H1 (cell line): ENCODE measurements around the gene PPP1R9A. TPM values are rescaled to one million over a fixed set of nuclear protein-coding genes. Genes with fewer than 3 reads are reported as not detected.

Experiments
- CTCF ChIA-PET: fragments of 300-600 bp; sonication (Branson Sonifier 250); formaldehyde crosslinking; loops from one replicate; lab custom pipeline; 2021; ENCODE audit not compliant: partially characterized antibody; lab: Charles Lee
- POLR2A ChIA-PET: fragments of 300-600 bp; sonication (Branson Sonifier 250); formaldehyde crosslinking; loops from one replicate; lab custom pipeline; 2021; ENCODE audit warnings: inconsistent platforms; ENCODE audit not compliant: partially characterized antibody; lab: Charles Lee
- DNase-seq, 2 experiments: peaks; one replicate each; pipeline versions ENCODE4 v3.0.0 to v3.0.0-alpha.2; 2010 to 2022; ENCODE audit warnings: low spot score in 2 of 2, low read depth in 1 of 2, mixed read lengths in 1 of 2
- FAIRE-seq: peaks from 2 replicates; lab custom pipeline; 2011; peaks lifted over from hg19 to GRCh38; lab: Jason Lieb, UNC
- H2AFZ ChIP-seq: 2 replicates; pipeline ENCODE4 v1.8.1; 2012; ENCODE audit warnings: low read length, inconsistent platforms
- H2AK5ac ChIP-seq: 2 replicates; pipeline ENCODE4 v1.6.1; 2013; ENCODE audit warnings: low read depth, low read length
- H2BK120ac ChIP-seq: replicated peaks from 2 replicates; pipeline ENCODE3; 2013; ENCODE audit warnings: low read depth, low read length, inconsistent platforms
- H2BK12ac ChIP-seq: 2 replicates; pipeline ENCODE4 v1.6.1; 2013; ENCODE audit warnings: low read depth, low read length
- H2BK15ac ChIP-seq: 2 replicates; pipeline ENCODE4 v1.6.1; 2013; ENCODE audit warnings: low read length
- H2BK20ac ChIP-seq: 2 replicates; pipeline ENCODE4 v1.6.1; 2013; ENCODE audit warnings: low read length
- H2BK5ac ChIP-seq: 2 replicates; pipeline ENCODE4 v1.6.1; 2013; ENCODE audit warnings: low read depth, low read length
- H3K14ac ChIP-seq: 2 replicates; pipeline ENCODE4 v1.6.1; 2013; ENCODE audit warnings: inconsistent platforms; ENCODE audit not compliant: insufficient read length
- H3K18ac ChIP-seq: 2 replicates; pipeline ENCODE4 v1.6.1; 2013; ENCODE audit warnings: low read length; ENCODE audit errors: extremely low read depth
- H3K23ac ChIP-seq: 2 replicates; pipeline ENCODE4 v1.6.1; 2013; ENCODE audit warnings: inconsistent platforms; ENCODE audit not compliant: insufficient read length
- H3K23me2 ChIP-seq: 2 replicates; pipeline ENCODE4 v1.6.1; 2013; ENCODE audit warnings: low read depth, low read length
- H3K27ac ChIP-seq: 2 replicates; pipeline ENCODE4 v1.6.1; 2011; ENCODE audit warnings: low read depth, low read length, inconsistent platforms
- H3K27me3 ChIP-seq, 4 experiments: replicated peaks in 1 of 4; 1 replicate in 1 of 4; 2 replicates in 3 of 4; pipeline versions ENCODE4 v1.6.1 to v1.8.1; 2011 to 2013; ENCODE audit warnings: low read length in 3 of 4, mild to moderate bottlenecking in 3 of 4, inconsistent platforms in 2 of 4, mixed read lengths in 2 of 4, moderate library complexity in 1 of 4; ENCODE audit not compliant: control insufficient read depth in 3 of 4, insufficient read depth in 3 of 4; ENCODE audit errors: extremely low read depth in 1 of 4
- H3K36me3 ChIP-seq, 4 experiments: 2 replicates each; pipeline versions ENCODE4 v1.6.1 to v1.8.1; 2011 to 2013; ENCODE audit warnings: mild to moderate bottlenecking in 4 of 4, low read length in 3 of 4, moderate library complexity in 2 of 4, control low read depth in 1 of 4, inconsistent platforms in 1 of 4; ENCODE audit not compliant: insufficient read depth in 4 of 4, control insufficient read depth in 2 of 4
- H3K4ac ChIP-seq: replicated peaks from 2 replicates; pipeline ENCODE3; 2013; ENCODE audit warnings: low read length, low read depth, mixed read lengths, inconsistent platforms; ENCODE audit not compliant: insufficient read length
- H3K4me1 ChIP-seq, 4 experiments: replicated peaks in 1 of 4; 1 replicate in 1 of 4; 2 replicates in 3 of 4; pipeline versions ENCODE4 v1.6.1 to v1.8.1; 2011 to 2013; ENCODE audit warnings: low read length in 3 of 4, inconsistent platforms in 2 of 4, mixed read lengths in 1 of 4; ENCODE audit not compliant: insufficient read depth in 4 of 4, control insufficient read depth in 3 of 4
- H3K4me2 ChIP-seq, 2 experiments: 2 replicates each; pipeline versions ENCODE4 v1.6.1 to v1.8.1; 2011 to 2013; ENCODE audit warnings: low read depth in 2 of 2, low read length in 2 of 2, control low read depth in 1 of 2, inconsistent platforms in 1 of 2, mild to moderate bottlenecking in 1 of 2; ENCODE audit not compliant: insufficient read depth in 1 of 2
- H3K4me3 ChIP-seq, 4 experiments: fragments of 200-600, 300-600 bp in 1 of 4; sonication (generic), shearing (Covaris generic), sonication (Bioruptor Twin) in 1 of 4; 2 replicates each; pipeline versions ENCODE4 v1.5.1 to v1.8.1; 2011 to 2016; ENCODE audit warnings: low read length in 4 of 4, low read depth in 3 of 4, control low read depth in 2 of 4, inconsistent platforms in 2 of 4, mild to moderate bottlenecking in 2 of 4, mixed read lengths in 1 of 4, moderate library complexity in 1 of 4; ENCODE audit not compliant: insufficient read depth in 2 of 4; ENCODE audit errors: extremely low read depth in 1 of 4
- H3K56ac ChIP-seq: replicated peaks from 2 replicates; pipeline ENCODE3; 2013; ENCODE audit warnings: low read depth, mild to moderate bottlenecking, mixed read lengths, low read length, inconsistent platforms; ENCODE audit not compliant: insufficient read length
- H3K79me1 ChIP-seq: 2 replicates; pipeline ENCODE4 v1.6.1; 2013; ENCODE audit warnings: low read depth, low read length, control low read depth
- H3K79me2 ChIP-seq, 2 experiments: 2 replicates each; pipeline versions ENCODE4 v1.6.1 to v1.8.1; 2012 to 2013; ENCODE audit warnings: low read length in 2 of 2, mild to moderate bottlenecking in 2 of 2, inconsistent platforms in 1 of 2; ENCODE audit not compliant: insufficient read depth in 2 of 2, control insufficient read depth in 1 of 2
- H3K9ac ChIP-seq, 4 experiments: replicated peaks in 1 of 4; 1 replicate in 1 of 4; 2 replicates in 3 of 4; pipeline versions ENCODE4 v1.6.1 to v1.8.1; 2011 to 2013; ENCODE audit warnings: low read depth in 3 of 4, low read length in 3 of 4, control low read depth in 2 of 4, mild to moderate bottlenecking in 2 of 4, moderate library complexity in 2 of 4, inconsistent platforms in 1 of 4; ENCODE audit errors: extremely low read depth in 1 of 4
- H3K9me3 ChIP-seq, 2 experiments: 2 replicates each; pipeline versions ENCODE4 v1.6.1 to v1.8.1; 2012 to 2013; ENCODE audit warnings: mild to moderate bottlenecking in 2 of 2, moderate library complexity in 2 of 2, control low read depth in 1 of 2, inconsistent platforms in 1 of 2, low read depth in 1 of 2, low read length in 1 of 2, mixed read lengths in 1 of 2; ENCODE audit not compliant: insufficient read depth in 2 of 2
- H4K20me1 ChIP-seq, 2 experiments: replicated peaks in 1 of 2; 2 replicates each; pipeline versions ENCODE3 to v1.8.1; 2011 to 2013; ENCODE audit warnings: inconsistent platforms in 2 of 2, low read length in 2 of 2, mild to moderate bottlenecking in 1 of 2; ENCODE audit not compliant: insufficient read depth in 2 of 2, control insufficient read depth in 1 of 2
- H4K5ac ChIP-seq: 2 replicates; pipeline ENCODE4 v1.6.1; 2013; ENCODE audit warnings: low read length, low read depth, mixed read lengths, inconsistent platforms; ENCODE audit not compliant: insufficient read length
- H4K8ac ChIP-seq: 2 replicates; pipeline ENCODE4 v1.8.0; 2013; ENCODE audit warnings: mild to moderate bottlenecking, moderate library complexity, low read length, inconsistent platforms; ENCODE audit not compliant: insufficient read depth; ENCODE audit errors: extremely low read depth
- H4K91ac ChIP-seq: replicated peaks from 2 replicates; pipeline ENCODE3; 2013; ENCODE audit warnings: low read length, mixed read lengths, inconsistent platforms; ENCODE audit not compliant: insufficient read length
- BACH1 ChIP-seq: IDR thresholded peaks from 2 replicates; pipeline ENCODE4 v1.6.1; 2012; ENCODE audit warnings: low read length, improper control_type of control experiment
- CBX8 ChIP-seq: fragments of 300-800, 300-1000 bp; sonication (generic); IDR thresholded peaks from 2 replicates; pipeline ENCODE4 v1.7.1; 2016; ENCODE audit warnings: low read depth, low read length, borderline replicate concordance
- CHD2 ChIP-seq: IDR thresholded peaks from 2 replicates; pipeline ENCODE4 v1.6.1; 2012; ENCODE audit warnings: low read length, improper control_type of control experiment
- CTBP2 ChIP-seq: IDR thresholded peaks from 2 replicates; pipeline ENCODE4 v1.7.0; 2011; ENCODE audit warnings: borderline replicate concordance, mild to moderate bottlenecking, moderate library complexity, mixed read lengths, low read length; ENCODE audit not compliant: insufficient read depth, insufficient read length
- EGR1 ChIP-seq: IDR thresholded peaks from 2 replicates; pipeline ENCODE4 v1.6.1; 2011; ENCODE audit warnings: low read depth, low read length, borderline replicate concordance
- GTF2F1 ChIP-seq: IDR thresholded peaks from 2 replicates; pipeline ENCODE4 v1.6.1; 2012; ENCODE audit warnings: low read depth, low read length, improper control_type of control experiment, borderline replicate concordance
- NANOG ChIP-seq: IDR thresholded peaks from 2 replicates; pipeline ENCODE4 v1.6.1; 2011; ENCODE audit warnings: low read length, low read depth, mild to moderate bottlenecking, inconsistent platforms; ENCODE audit not compliant: insufficient read depth, poor library complexity, severe bottlenecking
- NRF1 ChIP-seq: IDR thresholded peaks from 2 replicates; pipeline ENCODE4 v1.6.1; 2011; ENCODE audit warnings: mild to moderate bottlenecking, low read depth, low read length, improper control_type of control experiment
- RBBP5 ChIP-seq: IDR thresholded peaks from 2 replicates; pipeline ENCODE4 v1.7.1; 2012; ENCODE audit warnings: low read depth, mild to moderate bottlenecking, inconsistent platforms, low read length, moderate library complexity, borderline replicate concordance
- SP1 ChIP-seq: IDR thresholded peaks from 2 replicates; pipeline ENCODE4 v1.6.1; 2011; ENCODE audit warnings: low read depth, low read length
- TEAD4 ChIP-seq: IDR thresholded peaks from 2 replicates; pipeline ENCODE4 v1.6.1; 2012; ENCODE audit warnings: low read depth, low read length, inconsistent platforms, mixed read lengths
- WGBS, 2 experiments: shearing (Covaris generic) in 1 of 2; methylation state at CpG; one replicate each; pipeline versions ENCODE4 v1.1.6 to v1.1.7; 2013 to 2015; ENCODE audit warnings: low lambda C conversion rate in 2 of 2, mixed read lengths in 2 of 2, inconsistent platforms in 1 of 2, low coverage in 1 of 2, missing lambda C conversion rate in 1 of 2; ENCODE audit not compliant: insufficient replicate concordance in 2 of 2, insufficient coverage in 1 of 2, insufficient read length in 1 of 2; ENCODE audit errors: extremely low coverage in 1 of 2, missing lambda C conversion rate in 1 of 2; 5-methylcytosine and 5-hydroxymethylcytosine counted together
- polyA plus RNA-seq, 7 experiments: library from polyadenylated mRNA; depleted of rRNA in 3 of 7; stranded (reverse) in 5 of 7; unstranded in 2 of 7; fragments of >200 nt in 5 of 7; fragments of 200-250 nt in 2 of 7; gene quantifications; 1 replicate in 5 of 7; 2 replicates in 1 of 7; 4 replicates in 1 of 7; pipeline versions ENCODE4 v1.2.1 to v1.2.3, GENCODE V29; 2011 to 2013; ENCODE audit warnings: missing spikeins in 2 of 7, mixed read lengths in 2 of 7
- total RNA-seq: library from RNA; stranded (reverse); fragmentation: NEBNext Ultra II Directional; extraction: Animal tissue kit (Norgen Biotek cat#: 25700); gene quantifications from 2 replicates; pipeline ENCODE4 v1.2.1, GENCODE V29; 2021
- TF ChIP-seq, protein P1 (sequence below): IDR thresholded peaks from 2 replicates; pipeline ENCODE4 v1.6.1; 2012; ENCODE audit warnings: inconsistent platforms

The PPP1R9A gene
- total and polyA plus RNA-seq, 2 of the 8 experiments (the other 6 are each of a cell fraction or from before 2014, with no cell fraction given) = 3.0 to 20.3 TPM

GRCh38 chr7:95205665-95206225, 298.4 kb downstream of the PPP1R9A start:
- Histone ChIP-seq H3K4me3 (no peak overlapping the region), H4K8ac (no peak overlapping the region), H2AK5ac (no peak overlapping the region), H3K4ac (no peak overlapping the region), H3K27me3 (no peaks in the 10 kb centered on the region), H3K79me1 (no peaks in the 10 kb centered on the region; the same call in 1 of the 2 replicates), H3K18ac (no peak overlapping the region), H3K4me1 (no peaks in the 10 kb centered on the region), H3K56ac (no peak overlapping the region), H3K23ac (no peak overlapping the region), H2AFZ (no peak overlapping the region), H3K14ac (no peak overlapping the region), H3K9ac (no peak overlapping the region), H2BK5ac (no peak overlapping the region), H2BK20ac (no peak overlapping the region), H3K27ac (no peak overlapping the region), H2BK120ac (no peak overlapping the region), H3K4me2 (no peak overlapping the region), H4K20me1 (peaks cover 0 to 5% of the 10 kb centered on the region in 2 experiments), H4K91ac (no peak overlapping the region), H3K9me3 (no peaks in the 10 kb centered on the region), H3K79me2 (no peaks in the 10 kb centered on the region), H2BK15ac (no peak overlapping the region), H3K36me3 (no peaks in the 10 kb centered on the region), H4K5ac (no peak overlapping the region), H2BK12ac (no peak overlapping the region), H3K23me2 (peaks cover 6% of the 10 kb centered on the region; the same call in 1 of the 2 replicates)
- CTCF ChIA-PET = no interaction called here
- FAIRE-seq (no peak), DNase-seq (no peak)
- WGBS, 2 experiments = 74% methylated on average over 1 of the region's 1 CpG; no CpG with 5 or more reads in 1 of the 2 experiments
- POLR2A ChIA-PET = no interaction called here
- TF ChIP-seq CBX8 = no peak
- no peak for TF ChIP-seq GTF2F1
- TF ChIP-seq, protein P1, sequence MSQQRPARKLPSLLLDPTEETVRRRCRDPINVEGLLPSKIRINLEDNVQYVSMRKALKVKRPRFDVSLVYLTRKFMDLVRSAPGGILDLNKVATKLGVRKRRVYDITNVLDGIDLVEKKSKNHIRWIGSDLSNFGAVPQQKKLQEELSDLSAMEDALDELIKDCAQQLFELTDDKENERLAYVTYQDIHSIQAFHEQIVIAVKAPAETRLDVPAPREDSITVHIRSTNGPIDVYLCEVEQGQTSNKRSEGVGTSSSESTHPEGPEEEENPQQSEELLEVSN = no peak
- no peak for TF ChIP-seq CHD2
- TF ChIP-seq RBBP5 = no peak
- TF ChIP-seq EGR1 = no peak
- no peak for TF ChIP-seq CTBP2
- no peak for TF ChIP-seq SP1
- TF ChIP-seq TEAD4 = no peak
- TF ChIP-seq NANOG = no peak
- TF ChIP-seq NRF1 = no peak
- no peak for TF ChIP-seq BACH1
